GM21526 (cell line): ENCODE measurements around the gene TMC6.
"Not testable (repeated sequence)": the region's sequence is repeated elsewhere in the genome, so short reads cannot be mapped to it uniquely, and the experiment has no call there.

Source experiments
- ATAC-seq: cut with Tn5 transposase; IDR thresholded peaks from one replicate; pipeline ENCODE4 v1.9.1; 2021; ENCODE audit warnings: moderate library complexity; ENCODE audit not compliant: unreplicated experiment, low FRiP score

TMC6 gene

DNA sequence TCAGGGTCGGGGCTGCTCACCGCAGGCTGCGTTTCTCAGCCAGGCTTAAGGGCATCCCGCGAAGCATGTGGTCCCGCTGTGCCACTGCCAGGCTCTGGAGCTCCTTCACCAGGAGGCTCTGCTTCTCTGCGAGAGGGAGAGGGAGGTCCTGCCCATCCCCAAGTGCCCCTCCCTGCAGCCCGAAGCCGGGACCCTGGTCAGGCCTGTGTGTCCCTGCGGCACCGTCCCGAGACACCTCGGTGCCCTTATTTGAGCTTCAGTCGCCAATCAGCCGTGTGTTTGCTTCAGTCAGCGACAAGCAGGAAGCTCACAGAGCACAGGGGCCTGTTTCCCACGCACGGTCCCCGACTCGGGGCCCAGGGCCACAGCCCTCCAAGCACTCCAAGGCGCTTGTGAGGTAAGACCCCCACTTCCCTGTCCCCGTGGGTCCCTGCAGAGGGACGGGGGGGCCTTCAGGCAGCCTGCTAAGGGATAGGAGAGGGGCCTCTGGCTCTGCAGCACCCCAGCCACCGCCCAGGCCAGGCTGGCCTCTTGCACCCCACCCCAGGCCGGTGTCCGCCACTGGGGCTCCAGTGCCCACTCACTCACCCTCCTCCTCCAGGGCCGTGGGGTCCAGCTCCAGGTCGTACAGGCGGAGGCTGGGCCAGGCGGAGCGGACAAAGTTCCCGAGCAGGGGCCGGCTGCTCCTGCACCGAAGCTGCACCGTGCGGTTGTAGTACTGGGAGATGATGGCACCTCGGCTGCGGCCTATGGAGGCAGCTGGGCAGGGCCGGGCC, 3.2 kb downstream of the TMC6 start:
- no peak for ATAC-seq

DNA sequence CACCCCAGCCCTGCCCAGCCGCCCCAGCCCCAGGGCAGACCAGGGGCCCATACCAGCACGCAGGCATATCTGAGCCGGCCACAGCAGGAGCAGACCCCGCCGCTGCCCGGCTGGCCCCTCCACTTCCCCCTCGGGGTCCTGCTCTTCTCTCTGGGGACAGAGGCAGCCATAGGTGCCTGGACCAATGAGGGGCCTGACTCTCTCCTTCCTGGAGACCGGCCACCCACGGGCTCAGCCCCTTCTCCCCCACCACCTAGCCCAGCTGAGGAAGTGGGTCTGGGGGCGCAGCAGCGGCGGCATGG, 3.8 kb downstream of the TMC6 start:
- no peak for ATAC-seq

DNA sequence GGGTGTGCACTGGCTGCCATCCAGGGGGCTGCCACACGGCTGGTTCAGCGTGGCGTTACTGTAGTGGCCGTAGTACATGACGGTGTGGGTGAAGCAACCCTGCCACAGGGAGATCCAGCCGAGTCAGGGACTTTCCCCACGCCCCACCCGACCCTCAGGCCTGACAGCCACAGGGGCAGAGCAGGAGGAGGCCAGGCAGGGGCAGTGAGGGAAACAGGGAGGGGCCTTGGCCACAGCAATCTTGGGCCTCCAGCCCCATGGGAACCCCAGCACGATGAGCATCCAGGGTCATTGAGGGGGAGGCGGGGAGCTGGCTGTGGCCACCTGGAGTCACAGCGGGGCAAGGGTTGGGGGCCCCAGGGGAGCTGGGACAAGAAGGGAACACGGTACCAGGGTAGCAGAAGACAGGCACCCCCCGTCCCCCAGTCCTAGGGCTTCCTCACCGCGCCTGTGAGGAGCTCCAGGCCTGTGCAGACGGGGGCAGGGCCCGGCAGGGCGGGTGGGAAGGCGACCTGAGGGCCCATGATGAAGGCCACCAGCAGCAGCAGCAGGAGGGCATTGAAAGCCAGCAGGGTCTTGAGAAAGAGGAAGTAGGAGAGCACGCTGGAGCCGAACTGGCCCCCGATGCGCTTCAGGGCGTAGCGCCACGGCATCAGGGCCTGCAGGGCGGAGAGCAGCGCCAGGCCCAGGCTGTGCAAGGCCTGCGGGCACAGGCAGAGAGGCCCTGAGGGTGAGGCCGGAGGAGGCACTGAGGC, 4.3 kb downstream of the TMC6 start:
- ATAC-seq: no peak

DNA sequence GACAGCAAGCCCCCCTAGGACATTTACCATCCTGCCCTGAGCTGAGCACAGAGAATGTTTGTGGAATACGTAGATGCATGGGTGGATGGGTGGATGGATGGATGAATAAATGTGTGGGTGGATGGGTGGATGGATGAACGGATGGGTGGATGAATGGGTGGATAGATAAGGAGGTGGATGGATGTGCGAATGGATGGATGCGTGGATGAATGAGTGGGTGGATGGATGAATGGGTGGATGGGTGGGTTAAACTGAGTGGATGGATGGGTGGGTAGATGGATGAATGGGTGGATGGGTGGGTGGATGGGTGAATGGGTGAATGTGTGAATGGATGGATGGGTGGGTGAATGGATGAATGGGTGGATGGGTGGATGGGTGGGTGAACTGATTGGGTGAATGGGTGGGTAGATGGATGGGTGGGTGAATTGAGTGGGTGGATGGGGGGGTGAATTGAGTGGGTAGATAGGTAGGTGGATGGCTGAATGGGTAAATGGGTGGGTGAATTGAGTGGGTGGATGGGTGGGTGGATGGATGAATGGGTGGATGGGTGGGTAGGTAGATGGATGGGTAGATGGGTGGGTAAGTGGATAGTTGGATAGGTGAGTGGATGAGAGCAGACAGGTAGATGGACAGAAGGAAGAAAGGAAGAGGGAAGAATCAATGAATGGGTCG, 5.2 kb downstream of the TMC6 start:
- ATAC-seq: no peak

DNA sequence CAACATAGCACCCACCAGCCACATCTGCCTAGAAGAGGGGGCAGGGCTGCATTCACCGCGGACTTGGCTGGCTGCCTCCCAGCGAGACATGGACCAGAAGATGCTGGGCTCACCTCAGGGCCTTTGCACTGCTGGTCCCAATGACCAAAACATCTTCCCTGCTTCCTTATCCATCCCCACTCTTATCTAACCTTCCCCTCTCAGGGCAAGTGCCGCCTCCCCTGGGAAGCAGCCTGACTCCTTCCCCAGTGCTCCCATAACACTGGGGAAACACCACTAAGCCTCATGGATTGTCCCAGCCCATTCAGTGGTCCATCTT, 5.7 kb downstream of the TMC6 start:
- no peak for ATAC-seq

DNA sequence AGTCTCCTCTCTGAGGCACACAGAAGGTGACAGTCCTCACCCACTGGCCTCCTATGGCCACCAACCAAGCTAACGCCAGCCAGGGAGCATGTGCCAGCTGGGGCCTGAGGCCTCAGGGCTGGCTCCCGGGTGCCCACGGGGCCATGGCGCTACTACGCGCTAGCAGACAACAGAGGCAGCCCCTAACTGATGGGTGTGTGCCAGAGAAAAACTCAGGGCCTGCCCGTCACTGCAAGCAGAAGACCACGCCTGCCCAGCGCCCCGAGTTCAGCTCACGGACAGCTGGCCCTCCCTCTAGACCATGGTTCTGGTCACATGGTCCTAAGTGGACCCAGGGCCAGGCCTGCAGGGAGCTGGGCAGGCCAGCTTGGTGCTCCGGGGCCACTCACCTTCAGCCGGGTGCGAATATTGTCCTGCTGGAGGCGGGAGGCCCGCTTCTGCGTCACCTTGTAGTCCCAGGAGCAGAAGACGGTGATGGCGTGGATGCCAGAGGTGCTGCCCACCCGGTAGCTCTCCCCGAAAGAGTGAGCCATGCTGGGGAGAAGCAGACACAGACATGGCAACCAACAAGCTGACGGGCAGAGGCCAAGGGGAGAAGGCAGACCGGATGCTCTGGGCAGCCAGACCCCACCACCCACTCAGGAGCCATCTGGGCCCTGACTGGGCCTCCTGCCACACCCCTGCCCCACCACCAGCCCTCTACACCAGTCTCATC, 6.2 kb downstream of the TMC6 start:
- ATAC-seq: no peak

DNA sequence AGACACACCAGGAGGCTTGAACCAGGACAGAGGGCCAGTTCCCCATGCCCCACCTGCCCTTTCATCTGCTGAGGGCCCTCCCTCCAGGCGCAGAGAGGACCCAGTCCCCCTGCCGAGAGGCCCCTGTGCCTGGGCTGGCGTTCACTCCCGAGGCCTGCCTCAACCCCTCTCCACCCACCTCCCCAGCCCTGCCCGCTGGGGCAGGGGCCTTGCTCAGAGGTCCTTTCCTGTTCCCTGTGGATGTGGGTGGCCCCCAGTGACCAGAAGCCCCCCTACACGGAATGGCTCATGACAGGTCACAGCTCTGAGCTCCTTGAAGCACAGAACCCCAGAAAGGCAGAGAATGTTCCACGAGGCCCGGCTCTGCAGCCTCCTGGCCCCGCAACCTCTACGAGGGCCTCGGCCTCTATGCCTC, 6.7 kb downstream of the TMC6 start:
- no peak for ATAC-seq

DNA sequence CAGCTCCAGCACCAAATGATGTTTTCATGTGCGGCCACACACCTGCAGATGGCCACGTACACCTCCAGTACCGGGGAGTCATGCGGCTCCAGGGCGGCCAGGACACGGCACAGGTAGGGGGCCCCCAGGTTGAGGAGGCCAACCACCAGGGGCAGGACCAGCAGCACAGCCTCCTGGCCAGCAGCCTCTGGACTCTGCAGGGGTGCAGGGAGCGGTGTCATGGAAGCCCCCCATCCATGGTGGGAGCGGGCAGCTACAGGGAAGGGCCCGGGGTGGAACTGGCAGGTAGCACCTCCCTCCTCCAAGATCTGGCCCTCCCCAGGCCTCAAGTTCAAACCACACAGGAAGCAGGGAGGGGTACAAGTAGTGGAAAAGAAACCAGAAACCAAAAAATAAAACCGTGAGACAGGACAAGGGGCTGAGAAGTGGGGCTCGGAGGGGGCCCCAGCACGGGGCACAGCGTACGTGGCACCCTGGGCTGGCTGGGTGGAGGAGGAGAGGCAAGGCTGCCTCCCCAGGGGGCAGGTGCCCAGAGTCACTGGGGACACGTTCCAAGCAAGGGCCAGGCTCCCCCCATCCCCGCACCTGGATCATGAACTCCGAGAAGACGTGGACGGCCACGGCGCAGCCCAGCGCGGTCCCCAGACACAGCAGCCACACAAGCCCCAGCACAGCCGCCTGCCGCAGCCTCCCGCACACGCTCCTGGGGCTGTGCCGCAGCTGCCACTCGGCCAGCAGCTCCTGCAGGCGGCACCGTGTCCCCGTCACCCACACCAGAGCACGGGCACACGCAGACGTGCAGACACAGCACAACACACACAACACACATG, 7.4 kb downstream of the TMC6 start:
- no peak for ATAC-seq

DNA sequence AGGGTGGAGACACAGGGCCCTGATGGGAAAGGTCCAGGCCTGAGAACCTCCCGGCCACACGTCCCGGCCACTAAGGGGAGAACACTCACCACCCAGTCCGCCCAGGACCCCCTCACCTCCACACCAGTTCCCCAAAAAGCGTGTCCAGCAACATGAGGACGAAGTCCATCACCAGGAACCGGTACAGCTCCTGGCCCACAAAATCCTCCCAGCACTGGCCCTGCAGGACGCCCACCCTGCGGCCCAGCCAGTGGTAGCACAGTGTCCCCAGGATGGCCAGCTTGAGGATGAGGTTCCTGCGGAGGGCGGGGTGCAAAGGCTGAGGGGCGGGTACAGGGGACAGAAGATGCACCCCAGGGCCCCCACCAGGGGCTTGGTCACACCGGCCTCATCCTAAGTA, 8.0 kb downstream of the TMC6 start:
- no peak for ATAC-seq

DNA sequence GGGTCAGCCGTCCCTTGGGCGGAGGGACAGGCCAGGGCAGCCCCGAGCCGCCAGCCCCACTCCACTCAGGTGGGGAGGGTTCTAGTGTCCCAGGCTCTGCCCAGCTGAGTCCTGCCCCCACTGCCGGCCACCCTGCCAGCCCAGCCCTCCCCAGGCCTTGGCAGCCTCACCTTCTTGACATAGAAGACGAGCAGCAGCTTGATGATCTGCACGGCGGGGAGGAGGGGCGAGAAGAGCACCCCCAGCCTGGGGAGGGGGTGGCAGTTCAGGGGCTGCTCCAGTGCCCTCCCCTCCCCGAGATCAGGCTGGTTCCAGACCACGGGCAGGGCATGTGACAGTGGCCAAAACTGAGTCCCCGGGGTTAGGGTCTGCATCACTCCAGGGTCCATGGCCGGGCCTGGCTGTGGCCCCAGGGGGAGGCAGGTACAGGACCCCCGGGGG, 9.7 kb downstream of the TMC6 start:
- ATAC-seq: no peak

DNA sequence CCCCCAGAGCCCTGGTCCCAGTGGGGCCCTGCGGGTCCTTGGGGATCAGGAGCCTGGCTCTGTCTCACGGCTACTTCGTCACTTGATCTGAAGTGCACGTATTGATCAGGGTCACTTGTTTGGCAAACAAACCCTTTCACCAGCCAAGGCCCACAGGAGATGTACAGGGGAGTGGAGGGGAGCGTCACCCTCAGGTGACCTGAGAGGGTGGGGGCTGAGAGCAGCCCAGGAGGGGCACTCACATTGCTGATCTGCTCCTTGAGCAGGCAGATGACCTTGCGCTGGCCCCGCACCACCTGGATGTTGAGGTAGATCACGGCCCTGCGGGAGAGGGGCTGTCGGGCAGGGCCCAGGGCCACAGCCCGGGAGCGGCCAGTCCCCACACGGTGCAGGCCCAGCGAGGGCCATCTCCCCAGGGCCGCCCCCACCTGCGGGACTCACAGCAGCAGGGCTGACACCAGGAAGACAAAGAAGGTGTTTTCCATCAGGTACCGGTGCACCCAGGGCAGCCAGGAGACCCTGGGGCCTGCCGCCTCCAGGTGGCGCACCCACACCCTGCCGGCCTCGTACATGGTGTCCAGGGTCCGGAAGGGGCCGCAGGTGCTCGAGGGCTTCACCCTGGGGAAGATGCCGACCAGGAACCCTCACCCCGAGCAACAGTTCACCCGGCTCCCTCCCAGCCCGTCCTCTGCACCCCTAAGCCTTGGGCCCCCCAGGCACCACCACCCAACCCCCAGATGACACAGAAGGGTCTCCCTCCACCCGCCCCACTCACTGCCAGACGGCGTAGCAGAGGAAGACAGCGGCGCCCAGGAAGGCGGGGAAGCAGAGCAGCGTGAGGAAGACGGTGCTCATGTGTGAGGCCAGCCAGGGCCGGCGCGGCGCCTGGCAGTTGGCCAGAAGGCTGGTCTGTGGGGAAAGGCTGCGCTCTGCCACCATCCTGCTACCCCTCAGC, 11.3 kb downstream of the TMC6 start:
- no peak for ATAC-seq

DNA sequence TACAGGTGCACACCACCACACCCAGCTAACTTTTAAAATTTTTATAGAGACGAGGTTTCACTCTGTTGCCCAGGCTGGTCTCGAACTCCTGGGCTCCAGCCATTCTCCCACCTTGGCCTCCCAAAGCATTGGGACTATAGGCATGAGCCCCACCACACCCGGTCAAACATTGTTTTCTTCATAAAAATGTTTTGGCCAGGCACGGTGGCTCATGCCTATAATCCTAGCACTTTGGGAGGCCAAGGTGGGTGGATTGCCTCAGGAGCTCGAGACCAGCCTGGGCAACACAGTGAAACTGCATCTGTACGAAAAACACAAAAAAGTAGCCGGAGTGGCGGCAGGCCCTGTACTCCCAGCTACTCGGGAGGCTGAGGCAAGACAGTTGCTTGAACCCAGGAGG, 12.1 kb downstream of the TMC6 start:
- ATAC-seq: no peak

DNA sequence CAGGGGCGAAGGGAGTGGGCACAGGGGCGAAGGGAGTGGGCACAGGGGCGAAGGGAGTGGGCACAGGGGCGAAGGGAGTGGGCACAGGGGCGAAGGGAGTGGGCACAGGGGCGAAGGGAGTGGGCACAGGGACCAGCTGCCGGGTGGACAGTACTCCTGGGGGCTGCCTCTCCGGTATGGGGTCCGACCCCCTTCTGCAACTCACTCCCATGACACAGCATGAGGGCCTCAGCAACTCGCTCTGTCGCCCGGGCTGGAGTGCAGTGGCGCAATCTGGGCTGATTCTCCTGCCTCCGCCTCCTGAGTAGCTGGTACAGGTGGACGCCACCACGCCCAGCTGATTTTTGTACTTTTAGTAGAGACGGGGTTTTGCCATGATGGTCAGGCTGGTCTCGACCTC, 12.8 kb downstream of the TMC6 start:
- not testable (repeated sequence) for ATAC-seq

DNA sequence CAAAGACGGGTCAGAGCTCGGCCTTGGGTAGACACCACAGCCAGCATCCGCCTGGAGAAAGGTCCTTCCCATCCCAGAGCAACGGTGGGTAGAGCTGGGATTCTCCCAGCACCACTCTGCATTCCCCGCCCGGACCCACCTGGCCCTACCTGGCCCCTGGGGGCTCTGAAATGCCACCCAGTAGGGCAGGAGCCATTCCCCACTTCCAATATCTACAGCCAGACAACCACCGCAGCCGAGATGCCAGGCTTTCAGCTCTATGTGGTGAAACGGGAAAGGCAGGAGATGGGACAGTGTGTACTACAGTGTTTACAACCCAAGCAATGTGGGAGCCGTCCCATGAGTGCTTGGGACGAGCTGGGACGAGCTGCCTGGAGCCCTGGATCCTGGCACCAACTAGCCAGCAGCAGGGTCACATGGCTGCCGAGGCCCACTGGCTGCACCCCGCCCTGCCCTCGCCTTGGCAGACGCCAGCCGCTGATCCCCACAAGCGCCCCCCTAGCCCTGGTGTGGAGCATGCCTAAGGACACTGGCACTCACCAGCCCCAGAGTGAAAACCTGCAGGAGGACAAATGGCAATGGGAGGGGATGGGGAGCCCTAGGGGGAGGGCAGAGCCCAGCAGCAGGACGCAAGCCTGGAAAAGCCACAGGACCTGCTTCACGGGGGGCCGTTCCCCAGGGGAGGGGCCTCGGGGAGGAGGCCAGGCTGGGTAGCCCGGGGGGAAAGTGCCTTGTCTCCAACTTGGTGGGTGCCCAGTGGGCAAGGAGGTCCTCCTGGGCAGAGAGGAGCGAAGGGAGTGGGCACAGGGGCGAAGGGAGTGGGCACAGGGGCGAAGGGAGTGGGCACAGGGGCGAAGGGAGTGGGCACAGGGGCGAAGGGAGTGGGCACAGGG, 13.5 kb downstream of the TMC6 start:
- ATAC-seq: no peak

DNA sequence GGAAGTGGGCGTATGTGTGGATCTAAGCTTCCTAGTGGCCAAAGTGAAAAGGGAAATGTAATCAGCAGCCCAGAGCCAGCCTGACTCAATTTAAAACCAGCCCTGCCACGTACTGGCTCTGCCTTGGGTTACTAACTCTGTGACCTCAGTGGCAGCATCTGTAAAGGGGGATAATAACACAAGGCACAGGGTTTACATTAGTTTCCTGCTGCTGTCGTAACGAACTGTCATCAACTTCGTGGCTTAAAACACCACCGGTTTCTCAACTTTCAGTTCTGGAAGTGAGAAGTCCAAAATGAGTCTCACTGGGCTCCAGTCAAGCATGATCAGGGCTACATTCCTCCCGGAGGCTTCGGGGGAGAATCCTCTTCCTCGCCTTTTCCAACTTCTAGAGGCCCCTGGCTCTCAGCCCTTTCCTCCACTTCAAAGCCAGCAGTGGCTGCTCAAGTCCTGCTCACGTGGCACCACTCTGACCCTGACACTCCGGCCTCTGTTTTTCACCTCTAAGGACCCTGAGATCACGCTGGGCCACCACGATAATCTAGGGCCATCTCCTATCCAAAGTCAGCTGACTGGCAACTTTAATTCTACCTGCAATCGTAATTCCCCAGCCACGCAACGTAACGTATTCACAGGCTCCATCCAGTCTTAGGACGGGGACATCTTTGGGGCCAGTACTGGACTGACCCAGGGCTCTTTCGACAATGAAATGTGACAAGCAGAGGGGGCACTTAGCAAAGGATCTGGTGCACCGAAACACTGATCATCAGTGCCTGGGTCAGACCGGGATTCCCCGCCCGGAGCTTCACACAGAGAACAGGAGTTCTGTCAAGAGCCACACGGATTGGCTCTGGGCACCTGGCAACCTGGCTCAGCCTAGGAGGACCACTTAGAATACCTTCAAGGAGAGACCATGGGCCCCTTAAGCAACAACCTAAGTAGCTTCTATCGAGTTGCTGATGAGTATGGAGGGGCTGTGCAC, 14.5 kb downstream of the TMC6 start:
- ATAC-seq: no peak

DNA sequence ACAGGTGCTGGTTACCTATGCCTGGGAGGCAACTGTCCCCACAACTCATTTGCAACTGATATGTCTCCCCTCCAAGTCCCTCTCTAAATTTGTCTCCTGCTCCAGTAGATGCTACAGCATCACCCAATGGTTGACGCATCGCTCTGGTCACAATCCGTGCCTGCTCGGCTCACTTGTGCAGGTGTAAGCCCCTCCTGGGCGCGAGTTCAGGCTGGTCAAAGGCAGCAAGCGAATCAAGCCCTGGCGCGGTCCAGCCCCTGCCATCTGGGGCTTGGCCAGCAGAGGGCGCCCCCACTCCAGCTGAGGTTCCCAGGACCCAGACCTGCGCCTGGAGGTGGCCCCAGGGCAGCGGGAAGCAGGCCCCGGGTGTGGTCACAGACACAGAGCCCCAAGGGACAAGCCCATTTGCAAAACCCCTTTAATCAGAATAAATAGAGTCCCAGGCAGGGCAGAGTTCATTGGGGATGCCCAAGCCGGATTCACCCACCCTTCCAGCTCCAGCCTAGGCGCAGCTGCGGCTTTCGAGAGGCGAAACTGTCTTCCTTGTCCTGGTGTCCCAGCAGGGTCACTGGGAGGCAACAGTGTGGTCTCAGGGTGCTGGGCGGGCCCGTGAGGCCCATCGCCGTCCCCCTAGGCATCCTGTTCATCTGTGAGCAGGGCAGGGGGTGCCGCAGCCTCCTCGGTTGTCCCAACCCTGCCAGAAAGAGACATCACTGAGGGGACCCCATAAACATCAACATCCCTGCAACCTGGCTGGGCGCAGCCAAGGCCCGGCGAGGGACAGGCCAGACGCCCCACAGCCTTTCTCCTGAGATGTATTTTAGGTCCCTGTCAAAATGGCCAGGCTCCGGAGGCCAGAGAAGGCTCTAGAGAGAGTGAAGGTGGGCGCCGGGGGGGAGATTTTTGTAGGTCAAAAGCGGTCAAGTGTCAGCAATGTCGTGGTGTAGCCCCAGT, 15.8 kb downstream of the TMC6 start:
- no peak for ATAC-seq
